Mononuclear cell (primary cell): Measurements from ENCODE around the gene EEIG2. TPM values are rescaled to one million over a fixed set of nuclear protein-coding genes. Genes with fewer than 3 reads are reported as not detected.
A peak's percentile ranks its signal among the peaks of the same experiment; 100 is the strongest.

Experiments used
- H3K27me3 ChIP-seq: 2 replicates; pipeline ENCODE4 v1.6.0; 2011; ENCODE audit warnings: low read length, control low read depth; ENCODE audit not compliant: insufficient read depth
- H3K4me1 ChIP-seq: 2 replicates; pipeline ENCODE4 v1.5.1; 2011; ENCODE audit warnings: mild to moderate bottlenecking, low read length, control low read depth; ENCODE audit not compliant: insufficient read depth
- H3K4me3 ChIP-seq: 2 replicates; pipeline ENCODE4 v1.5.1; 2011; ENCODE audit warnings: mild to moderate bottlenecking, low read length, moderate library complexity
- H3K9me3 ChIP-seq: 2 replicates; pipeline ENCODE4 v1.5.1; 2011; ENCODE audit warnings: low read depth, mild to moderate bottlenecking, control low read depth, low read length
- total RNA-seq: library from RNA; depleted of rRNA; stranded (reverse); fragments of >200 nt; gene quantifications from one replicate; pipeline ENCODE4 v1.2.3, GENCODE V29; 2012

EEIG2 gene
- total RNA-seq, 1 donor: 22.9 TPM

GRCh38 chr1:108560874-108561459 is 1.1 kb downstream of the EEIG2 start:
- Histone ChIP-seq H3K4me1 (peaks cover 63% of the 10 kb centered on the region), H3K4me3 (peak overlapping the region; percentile 68), H3K9me3 (no peaks in the 10 kb centered on the region), H3K27me3 (no peaks in the 10 kb centered on the region)

- no peaks in the 10 kb centered on the region for H3K27me3 ChIP-seq
- H3K4me3 ChIP-seq: no peak overlapping the region
- H3K4me1 ChIP-seq: peaks cover 55% of the 10 kb centered on the region
- no peaks in the 10 kb centered on the region for H3K9me3 ChIP-seq
Observed at GRCh38 chr1:108561689-108562326, 1.9 kb downstream of the EEIG2 start.

DNA sequence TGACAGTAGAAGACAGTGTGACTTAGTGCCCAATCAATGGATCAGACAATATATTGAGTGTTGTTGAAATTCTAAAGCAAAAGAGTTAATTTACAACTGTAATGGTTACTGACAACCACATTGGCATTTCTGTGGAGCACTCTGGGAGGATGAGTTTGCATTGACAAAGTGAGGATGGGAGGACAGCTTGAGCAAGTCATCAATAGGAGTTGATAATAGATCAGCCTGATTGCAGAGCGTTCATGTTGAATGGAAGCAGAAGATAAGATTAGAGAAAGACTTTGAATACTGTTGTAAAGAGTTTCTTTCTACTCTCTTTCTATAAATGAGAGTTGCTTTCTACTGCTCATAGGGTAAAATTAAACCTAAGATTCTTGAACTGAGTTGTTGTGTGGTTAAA is 3.9 kb downstream of the EEIG2 start:
- H3K4me3 ChIP-seq: no peak overlapping the region
- no peaks in the 10 kb centered on the region for H3K27me3 ChIP-seq
- H3K4me1 ChIP-seq: peaks cover 35% of the 10 kb centered on the region
- no peaks in the 10 kb centered on the region for H3K9me3 ChIP-seq

- Histone ChIP-seq H3K4me3 (no peak overlapping the region), H3K9me3 (no peaks in the 10 kb centered on the region), H3K27me3 (no peaks in the 10 kb centered on the region), H3K4me1 (peaks cover 29% of the 10 kb centered on the region)
Observed at GRCh38 chr1:108565081-108565480, 5.2 kb downstream of the EEIG2 start.

DNA sequence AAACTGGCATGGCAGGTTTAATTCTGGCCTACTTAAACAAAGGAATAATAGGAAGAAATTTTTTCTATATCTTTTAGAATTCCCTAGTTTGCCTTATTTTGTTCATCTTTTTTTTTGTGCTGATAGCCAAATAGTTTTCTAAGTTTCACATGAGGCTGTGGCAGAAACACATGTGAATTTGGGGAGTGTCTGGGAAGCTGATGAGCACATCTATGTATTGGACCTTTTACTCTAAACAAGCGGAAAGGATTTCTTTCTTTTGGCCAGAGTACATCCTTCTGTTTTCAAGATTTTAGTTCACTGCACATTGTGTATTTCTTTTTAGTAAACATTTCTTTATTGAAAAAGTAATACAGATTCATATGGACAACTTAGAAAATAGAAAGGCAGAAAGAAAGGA is 5.6 kb downstream of the EEIG2 start:
- no peaks in the 10 kb centered on the region for H3K9me3 ChIP-seq
- no peak overlapping the region for H3K4me3 ChIP-seq
- H3K27me3 ChIP-seq: no peaks in the 10 kb centered on the region
- peaks cover 32% of the 10 kb centered on the region for H3K4me1 ChIP-seq

GRCh38 chr1:108568589-108568988 is 8.7 kb downstream of the EEIG2 start:
- no peak overlapping the region for H3K4me3 ChIP-seq
- peaks cover 15% of the 10 kb centered on the region for H3K4me1 ChIP-seq
- no peaks in the 10 kb centered on the region for H3K27me3 ChIP-seq
- no peaks in the 10 kb centered on the region for H3K9me3 ChIP-seq

- H3K9me3 ChIP-seq: no peaks in the 10 kb centered on the region
- peaks cover 15% of the 10 kb centered on the region for H3K4me1 ChIP-seq
- no peaks in the 10 kb centered on the region for H3K27me3 ChIP-seq
- H3K4me3 ChIP-seq: no peak overlapping the region
Observed at GRCh38 chr1:108569097-108569728, 9.3 kb downstream of the EEIG2 start.

DNA sequence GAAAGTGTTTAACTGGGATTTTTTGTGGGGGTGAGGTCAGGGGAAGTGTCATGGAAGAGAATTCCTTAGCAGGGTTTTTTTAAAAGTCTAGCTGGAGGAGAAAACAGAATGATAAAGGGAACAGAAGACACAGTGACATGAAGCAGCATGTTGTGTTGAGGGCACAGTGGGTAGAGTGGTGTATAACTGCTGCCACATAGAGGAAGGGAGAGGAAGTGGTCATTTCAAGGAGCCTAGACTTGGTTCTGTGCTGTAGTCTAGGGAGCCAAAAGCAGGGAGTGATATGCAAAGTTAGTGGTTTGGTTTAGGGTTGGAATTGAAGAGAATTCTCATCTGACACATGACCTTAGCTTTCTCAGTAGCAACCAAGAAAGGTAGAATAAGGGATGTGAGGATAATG is 10.2 kb downstream of the EEIG2 start:
- H3K27me3 ChIP-seq: no peaks in the 10 kb centered on the region
- peaks cover 15% of the 10 kb centered on the region for H3K4me1 ChIP-seq
- no peak overlapping the region for H3K4me3 ChIP-seq
- no peaks in the 10 kb centered on the region for H3K9me3 ChIP-seq

DNA sequence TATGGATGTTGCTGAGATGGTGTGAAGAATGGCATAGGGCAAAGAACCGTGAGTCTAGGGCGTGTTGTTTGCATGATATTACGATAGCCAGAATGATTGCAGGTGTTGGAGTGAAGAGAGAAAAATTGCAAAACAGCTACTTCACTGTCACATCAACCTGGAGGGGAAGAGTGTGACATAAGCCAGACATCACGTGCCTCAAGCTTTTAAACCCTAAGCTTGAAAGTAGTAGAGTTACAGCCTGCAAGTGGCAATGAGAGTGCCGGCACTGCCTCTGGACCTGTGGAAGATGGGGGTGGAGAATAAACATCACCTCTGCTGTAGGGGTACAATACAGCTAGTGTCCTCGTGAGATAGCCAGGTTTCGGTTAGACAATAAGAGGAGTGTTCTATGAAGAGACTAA is 11.1 kb downstream of the EEIG2 start:
- Histone ChIP-seq H3K4me3 (no peak overlapping the region), H3K27me3 (no peaks in the 10 kb centered on the region), H3K9me3 (no peaks in the 10 kb centered on the region), H3K4me1 (peaks cover 15% of the 10 kb centered on the region)

GRCh38 chr1:108572182-108572581 is 12.3 kb downstream of the EEIG2 start:
- Histone ChIP-seq H3K9me3 (no peaks in the 10 kb centered on the region), H3K4me3 (no peak overlapping the region), H3K4me1 (peaks cover 15% of the 10 kb centered on the region), H3K27me3 (no peaks in the 10 kb centered on the region)

- H3K9me3 ChIP-seq: no peaks in the 10 kb centered on the region
- no peaks in the 10 kb centered on the region for H3K27me3 ChIP-seq
Observed at GRCh38 chr1:108573183-108573582, 13.3 kb downstream of the EEIG2 start.

DNA sequence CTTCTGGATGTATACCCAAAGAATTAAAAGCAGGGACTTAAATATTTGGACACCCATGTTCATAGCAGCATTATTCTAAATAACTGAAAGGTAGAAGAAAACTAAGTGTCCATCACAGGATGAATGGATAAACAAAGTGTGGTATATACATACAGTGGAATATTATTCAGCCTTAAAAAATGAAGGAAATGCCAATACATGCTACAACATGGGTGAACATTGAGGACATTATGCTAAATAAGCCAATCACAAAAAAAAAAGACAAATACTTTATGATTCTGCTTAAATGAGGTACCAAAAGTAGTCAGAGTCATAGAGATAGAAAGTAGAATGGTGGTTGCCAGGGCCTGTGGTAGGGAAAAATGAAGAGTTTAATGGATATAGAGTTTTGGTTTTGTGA is 14.1 kb downstream of the EEIG2 start:
- peaks cover 15% of the 10 kb centered on the region for H3K4me1 ChIP-seq
- H3K27me3 ChIP-seq: no peaks in the 10 kb centered on the region
- H3K9me3 ChIP-seq: no peaks in the 10 kb centered on the region
- no peak overlapping the region for H3K4me3 ChIP-seq

More at GRCh38 chr1:108573183-108573582, 13.3 kb downstream of the EEIG2 start:
- Histone ChIP-seq H3K4me1 (peaks cover 15% of the 10 kb centered on the region), H3K4me3 (no peak overlapping the region)

DNA sequence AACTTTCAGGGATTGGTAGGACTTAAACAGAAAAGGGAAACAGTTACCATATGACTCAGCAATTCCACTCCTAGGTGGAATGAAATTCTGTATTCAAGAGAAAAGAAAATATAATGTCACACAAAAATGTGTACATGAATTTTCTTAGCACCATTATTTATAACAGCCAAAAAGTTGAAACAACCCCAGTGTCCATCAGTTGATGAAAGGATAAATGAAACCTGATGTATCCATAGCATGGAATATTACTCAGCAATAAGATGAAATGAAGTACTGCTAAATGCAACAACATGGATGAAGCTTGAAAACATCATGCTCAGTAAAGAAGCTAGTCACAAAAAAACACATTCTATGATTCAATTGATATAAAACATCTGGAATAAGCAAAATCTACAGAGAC is 15.5 kb downstream of the EEIG2 start:
- Histone ChIP-seq H3K27me3 (no peaks in the 10 kb centered on the region), H3K9me3 (no peaks in the 10 kb centered on the region), H3K4me1 (peaks cover 9% of the 10 kb centered on the region), H3K4me3 (no peak overlapping the region)

GRCh38 chr1:108583757-108584427 is 24.0 kb downstream of the EEIG2 start:
- Histone ChIP-seq H3K4me1 (peaks cover 23% of the 10 kb centered on the region), H3K4me3 (no peak overlapping the region), H3K27me3 (no peaks in the 10 kb centered on the region), H3K9me3 (peaks cover 8% of the 10 kb centered on the region)

GRCh38 chr1:108584428-108584856 is 24.5 kb downstream of the EEIG2 start:
- Histone ChIP-seq H3K9me3 (peaks cover 8% of the 10 kb centered on the region), H3K4me1 (peaks cover 24% of the 10 kb centered on the region), H3K4me3 (no peak overlapping the region), H3K27me3 (no peaks in the 10 kb centered on the region)
